ENCODE data around the gene NUDT19.
"Not testable (repeated sequence)": the region's sequence is repeated elsewhere in the genome, so short reads cannot be mapped to it uniquely, and the experiment has no call there.

The NUDT19 gene

GRCh38 chr19:32688311-32688710 lies 3.3 kb upstream of the NUDT19 start:
- H3K27me3 Mint-ChIP-seq (ENCODE audit: low read depth) = peaks cover 4% of the 10 kb centered on the region
- no peak for TF ChIP-seq CTCF (IDR thresholded peaks at IDR 0.05; ENCODE audit: unreplicated experiment in 3 of 3)

GRCh38 chr19:32691952-32692726 lies 518 bp downstream of the NUDT19 start:
- H3K4me1 Mint-ChIP-seq = peaks cover 36% of the 10 kb centered on the region
- peak overlapping the region in 2 of 3 experiments; percentile 90 to 91 for H3K27ac Mint-ChIP-seq
- H3K9me3 Mint-ChIP-seq = peaks cover 21% of the 10 kb centered on the region
- peaks cover 4% of the 10 kb centered on the region for H3K27me3 Mint-ChIP-seq (ENCODE audit: low read depth)
- H3K36me3 Mint-ChIP-seq (ENCODE audit: low read depth) = peaks cover 38% of the 10 kb centered on the region
- no peak for TF ChIP-seq CTCF (IDR thresholded peaks at IDR 0.05; ENCODE audit: unreplicated experiment in 3 of 3)
- H3K4me3 Mint-ChIP-seq = peak overlapping the region; percentile 90 to 93 (median 92)

More at GRCh38 chr19:32688311-32688710, 3.3 kb upstream of the NUDT19 start:
- Mint-ChIP-seq H3K4me1 (peaks cover 16% of the 10 kb centered on the region), H3K36me3 (ENCODE audit: low read depth) (peaks cover 6% of the 10 kb centered on the region), H3K9me3 (peaks cover 6% of the 10 kb centered on the region), H3K27ac (no peak overlapping the region), H3K4me3 (no peak overlapping the region)

- Mint-ChIP-seq H3K9me3 (peaks cover 26% of the 10 kb centered on the region), H3K4me1 (peaks cover 36% of the 10 kb centered on the region), H3K27ac (peak overlapping the region; percentile 90 to 93 (median 91)), H3K36me3 (ENCODE audit: low read depth) (peaks cover 44% of the 10 kb centered on the region), H3K4me3 (peak overlapping the region; percentile 90 to 93 (median 92)), H3K27me3 (ENCODE audit: low read depth) (peaks cover 4% of the 10 kb centered on the region)
- TF ChIP-seq CTCF (IDR thresholded peaks at IDR 0.05; ENCODE audit: unreplicated experiment in 3 of 3) = no peak
Observed at GRCh38 chr19:32692727-32693061, 1.1 kb downstream of the NUDT19 start.

DNA sequence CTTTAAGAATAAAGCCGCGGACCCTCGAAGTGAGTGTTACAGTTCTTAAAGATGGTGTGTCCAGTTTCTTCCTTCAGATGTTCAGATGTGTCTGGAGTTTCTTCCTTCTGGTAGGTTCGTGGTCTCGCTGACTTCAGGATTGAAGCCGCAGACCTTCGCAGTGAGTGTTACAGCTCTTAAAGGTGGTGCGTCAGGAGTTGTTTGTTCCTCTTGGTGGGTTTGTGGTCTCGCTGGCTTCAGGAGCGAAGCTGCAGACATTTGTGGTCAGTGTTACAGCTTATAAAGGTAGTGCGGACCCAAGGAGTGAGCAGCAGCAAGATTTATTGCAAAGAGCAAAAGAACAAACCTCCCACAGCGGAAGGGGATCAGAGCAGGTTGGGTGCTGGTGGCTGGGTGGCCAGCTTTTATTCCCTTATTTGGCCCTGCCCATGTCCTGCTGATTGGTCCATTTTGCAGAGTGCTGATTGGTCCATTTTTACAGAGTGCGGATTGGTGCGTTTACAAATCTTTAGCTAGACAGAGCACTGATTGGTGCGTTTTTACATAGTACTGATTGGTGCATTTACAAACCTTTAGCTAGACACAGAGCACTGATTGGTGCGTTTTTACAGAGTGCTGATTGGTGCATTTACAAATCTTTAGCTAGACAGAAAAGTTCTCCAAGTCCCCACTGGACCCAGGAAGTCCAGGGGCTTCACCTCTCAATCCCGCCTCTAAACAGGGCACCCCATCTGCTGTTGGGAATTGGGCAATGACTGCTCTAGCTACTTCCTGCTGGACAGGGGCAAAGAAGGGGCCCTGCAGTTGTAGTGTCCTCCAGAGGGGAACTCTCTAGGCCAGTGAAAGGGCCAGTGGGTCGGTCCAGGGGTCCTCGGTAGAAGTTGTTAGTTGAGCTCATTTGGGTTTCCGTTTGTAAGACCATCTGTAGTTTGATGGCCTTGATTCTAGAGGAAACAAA lies 1.8 kb downstream of the NUDT19 start:
- Mint-ChIP-seq H3K4me1 (peaks cover 36% of the 10 kb centered on the region), H3K36me3 (ENCODE audit: low read depth) (peaks cover 51% of the 10 kb centered on the region), H3K9me3 (peaks cover 30% of the 10 kb centered on the region), H3K27ac (peak overlapping the region; percentile 90 to 93 (median 91)), H3K4me3 (peak overlapping the region; percentile 90 to 93 (median 92))
- not testable (repeated sequence) for H3K27me3 Mint-ChIP-seq (ENCODE audit: low read depth)

- H3K27ac Mint-ChIP-seq = peak overlapping the region; percentile 12 to 59 (median 19)
- not testable (repeated sequence) for H3K27me3 Mint-ChIP-seq (ENCODE audit: low read depth)
- peaks cover 36% of the 10 kb centered on the region for H3K9me3 Mint-ChIP-seq
- H3K4me1 Mint-ChIP-seq = peaks cover 36% of the 10 kb centered on the region
- peaks cover 60% of the 10 kb centered on the region for H3K36me3 Mint-ChIP-seq (ENCODE audit: low read depth)
- peak overlapping the region; percentile 90 to 93 (median 92) for H3K4me3 Mint-ChIP-seq
Observed at GRCh38 chr19:32694316-32694715, 2.7 kb downstream of the NUDT19 start.

GRCh38 chr19:32694851-32695250 lies 3.2 kb downstream of the NUDT19 start:
- not testable (repeated sequence) for H3K27me3 Mint-ChIP-seq (ENCODE audit: low read depth)
- H3K9me3 Mint-ChIP-seq = peaks cover 39% of the 10 kb centered on the region
- H3K27ac Mint-ChIP-seq = peak overlapping the region in 2 of 3 experiments; percentile 19 to 59
- H3K4me1 Mint-ChIP-seq = peaks cover 36% of the 10 kb centered on the region
- H3K36me3 Mint-ChIP-seq (ENCODE audit: low read depth) = peaks cover 65% of the 10 kb centered on the region
- H3K4me3 Mint-ChIP-seq = peak overlapping the region; percentile 90 to 93 (median 92)

GRCh38 chr19:32695506-32695905 lies 3.9 kb downstream of the NUDT19 start:
- H3K27me3 Mint-ChIP-seq (ENCODE audit: low read depth) = not testable (repeated sequence)
- Mint-ChIP-seq H3K36me3 (ENCODE audit: low read depth) (peaks cover 72% of the 10 kb centered on the region), H3K9me3 (peaks cover 40% of the 10 kb centered on the region), H3K27ac (peak overlapping the region in 1 of 3 experiments; percentile 46), H3K4me1 (peaks cover 36% of the 10 kb centered on the region), H3K4me3 (peak overlapping the region; percentile 36 to 58 (median 52))

- Mint-ChIP-seq H3K36me3 (ENCODE audit: low read depth) (peaks cover 82% of the 10 kb centered on the region), H3K9me3 (peaks cover 46% of the 10 kb centered on the region), H3K4me1 (peaks cover 27% of the 10 kb centered on the region)
- H3K4me3 Mint-ChIP-seq; H3K27me3 Mint-ChIP-seq (ENCODE audit: low read depth); H3K27ac Mint-ChIP-seq: not testable (repeated sequence)
Observed at GRCh38 chr19:32696771-32697170, 5.2 kb downstream of the NUDT19 start.

GRCh38 chr19:32700129-32700528 lies 8.5 kb downstream of the NUDT19 start:
- not testable (repeated sequence) for H3K4me3 Mint-ChIP-seq; H3K27me3 Mint-ChIP-seq (ENCODE audit: low read depth); H3K4me1 Mint-ChIP-seq; H3K27ac Mint-ChIP-seq
- Mint-ChIP-seq H3K36me3 (ENCODE audit: low read depth) (peaks cover 93% of the 10 kb centered on the region), H3K9me3 (peaks cover 60% of the 10 kb centered on the region)
